HG03175 (cell line): ENCODE results near the gene IRF4.
A peak's percentile ranks its signal among the peaks of the same experiment; 100 is the strongest.
"Not testable (repeated sequence)": the region's sequence is repeated elsewhere in the genome, so short reads cannot be mapped to it uniquely, and the experiment has no call there.

Source experiments
- ATAC-seq: cut with Tn5 transposase; IDR thresholded peaks from one replicate; pipeline ENCODE4 v1.9.1; 2021; ENCODE audit warnings: mild to moderate bottlenecking, moderate library complexity; ENCODE audit not compliant: unreplicated experiment

Gene IRF4

GRCh38 chr6:411402-412145 is 20.0 kb downstream of the IRF4 start:
- no peak for ATAC-seq

GRCh38 chr6:412146-412886 is 20.8 kb downstream of the IRF4 start:
- no peak for ATAC-seq

- no peak for ATAC-seq
Observed at GRCh38 chr6:414447-414846, 22.9 kb downstream of the IRF4 start.

GRCh38 chr6:415087-415486 is 23.5 kb downstream of the IRF4 start:
- ATAC-seq = no peak

GRCh38 chr6:421211-421610 is 29.7 kb downstream of the IRF4 start:
- ATAC-seq = no peak

- peak; percentile 91 for ATAC-seq
Observed at GRCh38 chr6:422433-423054, 31.0 kb downstream of the IRF4 start.

GRCh38 chr6:423055-423798 is 31.7 kb downstream of the IRF4 start:
- no peak for ATAC-seq

GRCh38 chr6:423799-424345 is 32.3 kb downstream of the IRF4 start:
- no peak for ATAC-seq

GRCh38 chr6:424741-425417 is 33.3 kb downstream of the IRF4 start:
- ATAC-seq = no peak

GRCh38 chr6:425418-425788 is 33.9 kb downstream of the IRF4 start:
- ATAC-seq = not testable (repeated sequence)

GRCh38 chr6:426198-426738 is 34.7 kb downstream of the IRF4 start:
- not testable (repeated sequence) for ATAC-seq

GRCh38 chr6:428047-428603 is 36.6 kb downstream of the IRF4 start:
- ATAC-seq = no peak

- ATAC-seq = no peak
Observed at GRCh38 chr6:429515-430121, 38.1 kb downstream of the IRF4 start.

- ATAC-seq = peak; percentile 42
Observed at GRCh38 chr6:431504-431903, 40.0 kb downstream of the IRF4 start.

GRCh38 chr6:431986-432385 is 40.4 kb downstream of the IRF4 start:
- no peak for ATAC-seq

GRCh38 chr6:434051-434705 is 42.6 kb downstream of the IRF4 start:
- no peak for ATAC-seq

- ATAC-seq = no peak
Observed at GRCh38 chr6:435441-436307, 44.1 kb downstream of the IRF4 start.
